NOMO-1 (cell line): ENCODE measurements around the gene PKLR.
"Not testable (repeated sequence)": the region's sequence is repeated elsewhere in the genome, so short reads cannot be mapped to it uniquely, and the experiment has no call there.

ENCODE experiments used
- DNase-seq, 2 experiments: peaks; one replicate each; lab custom pipeline; 2025; ENCODE audit not compliant: unreplicated experiment in 2 of 2; lab: John Stamatoyannopoulos, UW

PKLR gene

GRCh38 chr1:155319536-155319935 is 18.3 kb upstream of the PKLR start:
- DNase-seq: no peak

GRCh38 chr1:155318082-155318481 is 16.8 kb upstream of the PKLR start:
- DNase-seq: no peak

- no peak for DNase-seq
Measured at GRCh38 chr1:155316922-155317321, 15.7 kb upstream of the PKLR start.

- DNase-seq: no peak
Measured at GRCh38 chr1:155313261-155313660, 12.0 kb upstream of the PKLR start.

GRCh38 chr1:155309423-155310021 is 8.3 kb upstream of the PKLR start:
- no peak for DNase-seq

- peak; percentile 97 to 99 for DNase-seq
Measured at GRCh38 chr1:155308493-155309422, 7.5 kb upstream of the PKLR start, which contains the start of gene FDPS. Gene FDPS, plus strand, starts transcription at chr1:155308866. Its CDS starts 924 bp downstream, at chr1:155309790.

GRCh38 chr1:155307247-155307740 is 6.1 kb upstream of the PKLR start:
- DNase-seq: peak; percentile 53 to 73

- DNase-seq: no peak
Measured at GRCh38 chr1:155305881-155306391, 4.7 kb upstream of the PKLR start.

- DNase-seq: no peak
Measured at GRCh38 chr1:155304558-155305063, 3.4 kb upstream of the PKLR start.

GRCh38 chr1:155300553-155301329 is 497 bp downstream of the PKLR start:
- no peak for DNase-seq

GRCh38 chr1:155300024-155300423 is 1.2 kb downstream of the PKLR start:
- no peak for DNase-seq

GRCh38 chr1:155297384-155297783 is 3.9 kb downstream of the PKLR start:
- DNase-seq: no peak

- no peak for DNase-seq
Measured at GRCh38 chr1:155296661-155297060, 4.6 kb downstream of the PKLR start.

GRCh38 chr1:155295942-155296267 is 5.3 kb downstream of the PKLR start:
- DNase-seq: no peak

GRCh38 chr1:155295183-155295941 is 5.9 kb downstream of the PKLR start:
- DNase-seq: no peak

GRCh38 chr1:155294520-155295182 is 6.6 kb downstream of the PKLR start:
- DNase-seq: no peak

- DNase-seq: no peak
Measured at GRCh38 chr1:155293086-155293749, 8.0 kb downstream of the PKLR start.

GRCh38 chr1:155291006-155291405 is 10.2 kb downstream of the PKLR start:
- DNase-seq: not testable (repeated sequence)

- DNase-seq: no peak
Measured at GRCh38 chr1:155287987-155288543, 13.2 kb downstream of the PKLR start.
